ENCODE data around the gene STAT5A. TPM values are rescaled to one million over a fixed set of nuclear protein-coding genes. Genes with fewer than 3 reads are reported as not detected.

STAT5A gene
- total RNA-seq, 1 experiment from 2014 or later = 0.91 TPM

- RAD21 ChIA-PET (ENCODE audit: low non-redundant PET in 1 of 2, low total read pairs in 2 of 2, uncharacterized antibody in 2 of 2, unreplicated experiment in 2 of 2) = no interaction called here
- BruUV-seq (replicated peaks) = no TSS peak
- TF ChIP-seq RAD21 (IDR thresholded peaks at IDR 0.05; ENCODE audit: low read depth) = no peak
- TF ChIP-seq POLR2A (IDR thresholded peaks at IDR 0.05; ENCODE audit: borderline replicate concordance, extremely low read depth, insufficient read depth, insufficient read length) = no peak
- TF ChIP-seq CBX3 (IDR thresholded peaks at IDR 0.05; ENCODE audit: low read depth) = no peak
- no peak for TF ChIP-seq ELF1 (IDR thresholded peaks at IDR 0.05; ENCODE audit: borderline replicate concordance, low read depth)
- no peak for TF ChIP-seq TCF7L2 (IDR thresholded peaks at IDR 0.05; ENCODE audit: borderline replicate concordance, extremely low read depth, insufficient read depth, insufficient read length)
- no peak for TF ChIP-seq SP1 (IDR thresholded peaks at IDR 0.05; ENCODE audit: low read depth)
- TF ChIP-seq ZNF274 (IDR thresholded peaks at IDR 0.05; ENCODE audit: low read depth, low read length) = no peak
- TF ChIP-seq ATF3 (IDR thresholded peaks at IDR 0.05) = no peak
- TF ChIP-seq FOSL1 (IDR thresholded peaks at IDR 0.05; ENCODE audit: low read depth) = no peak
- TF ChIP-seq EZH2 (IDR thresholded peaks at IDR 0.05) = no peak
- TF ChIP-seq POLR2AphosphoS5 (IDR thresholded peaks at IDR 0.05; ENCODE audit: low read depth, low read length) = no peak
- TF ChIP-seq JUND (IDR thresholded peaks at IDR 0.05) = no peak
- no peak for TF ChIP-seq YY1 (IDR thresholded peaks at IDR 0.05; ENCODE audit: extremely low read depth, insufficient replicate concordance, low read depth, low read length)
- TF ChIP-seq ZBTB33 (IDR thresholded peaks at IDR 0.05; ENCODE audit: extremely low read depth, insufficient replicate concordance, low read length) = no peak
- TF ChIP-seq SRF (IDR thresholded peaks at IDR 0.05; ENCODE audit: low read depth) = no peak
- TF ChIP-seq, protein P1, sequence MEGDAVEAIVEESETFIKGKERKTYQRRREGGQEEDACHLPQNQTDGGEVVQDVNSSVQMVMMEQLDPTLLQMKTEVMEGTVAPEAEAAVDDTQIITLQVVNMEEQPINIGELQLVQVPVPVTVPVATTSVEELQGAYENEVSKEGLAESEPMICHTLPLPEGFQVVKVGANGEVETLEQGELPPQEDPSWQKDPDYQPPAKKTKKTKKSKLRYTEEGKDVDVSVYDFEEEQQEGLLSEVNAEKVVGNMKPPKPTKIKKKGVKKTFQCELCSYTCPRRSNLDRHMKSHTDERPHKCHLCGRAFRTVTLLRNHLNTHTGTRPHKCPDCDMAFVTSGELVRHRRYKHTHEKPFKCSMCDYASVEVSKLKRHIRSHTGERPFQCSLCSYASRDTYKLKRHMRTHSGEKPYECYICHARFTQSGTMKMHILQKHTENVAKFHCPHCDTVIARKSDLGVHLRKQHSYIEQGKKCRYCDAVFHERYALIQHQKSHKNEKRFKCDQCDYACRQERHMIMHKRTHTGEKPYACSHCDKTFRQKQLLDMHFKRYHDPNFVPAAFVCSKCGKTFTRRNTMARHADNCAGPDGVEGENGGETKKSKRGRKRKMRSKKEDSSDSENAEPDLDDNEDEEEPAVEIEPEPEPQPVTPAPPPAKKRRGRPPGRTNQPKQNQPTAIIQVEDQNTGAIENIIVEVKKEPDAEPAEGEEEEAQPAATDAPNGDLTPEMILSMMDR (IDR thresholded peaks at IDR 0.05 in 2 of 3, conservative IDR thresholded peaks at IDR 0.05 in 1 of 3; ENCODE audit: borderline replicate concordance in 1 of 3, insufficient read depth in 1 of 3, low read depth in 2 of 3, low read length in 2 of 3) = no peak
- TF ChIP-seq SIN3A (IDR thresholded peaks at IDR 0.05; ENCODE audit: low read depth) = no peak
- TF ChIP-seq ZFX (IDR thresholded peaks at IDR 0.05) = no peak
- no peak for TF ChIP-seq REST (IDR thresholded peaks at IDR 0.05; ENCODE audit: low read depth)
- no peak for TF ChIP-seq CEBPB (IDR thresholded peaks at IDR 0.05; ENCODE audit: low read depth)
- H3K27ac ChIP-seq (ENCODE audit: low read depth, low read length) = peak overlapping the region; percentile 3; the same call in 1 of the 2 replicates
- ATAC-seq (no peak), DNase-seq (ENCODE audit: low read depth, low spot score) (no peak)
- peaks cover 11 to 24% of the 10 kb centered on the region in 2 experiments for H3K4me1 ChIP-seq (ENCODE audit: control insufficient read depth in 1 of 2, insufficient read depth in 2 of 2, low read length in 2 of 2)
- no peaks in the 10 kb centered on the region for H4K20me1 ChIP-seq (ENCODE audit: insufficient read depth)
- H3K9me3 ChIP-seq (ENCODE audit: control insufficient read depth in 1 of 2, insufficient read depth in 1 of 2, low read depth in 1 of 2, low read length in 2 of 2) = no peaks in the 10 kb centered on the region
- H3K4me3 ChIP-seq (replicated peaks in 1 of 2; ENCODE audit: low read depth in 1 of 2, low read length in 2 of 2) = no peak overlapping the region
- H2AFZ ChIP-seq (ENCODE audit: low read depth, low read length, poor library complexity, severe bottlenecking) = no peak overlapping the region
- peaks cover 7% of the 10 kb centered on the region; the same call in 1 of the 2 replicates for H3K79me2 ChIP-seq (ENCODE audit: insufficient read depth, low read length)
- no peaks in the 10 kb centered on the region for H3K27me3 ChIP-seq (ENCODE audit: insufficient read depth, low read length)
- no peaks in the 10 kb centered on the region for H3K9me2 ChIP-seq (ENCODE audit: insufficient read depth)
- intact Hi-C loops (cut with micrococcal nuclease) = no loop called here
- POLR2A ChIA-PET = no interaction called here
- H3K9ac ChIP-seq (ENCODE audit: low read length) = no peak overlapping the region
- H3K4me2 ChIP-seq (ENCODE audit: low read length) = peak overlapping the region; percentile 57
- CTCF ChIA-PET = no interaction called here
- H3K36me3 ChIP-seq (ENCODE audit: control insufficient read depth in 1 of 2, insufficient read depth in 2 of 2, low read length in 2 of 2) = peaks cover 3 to 8% of the 10 kb centered on the region in 2 experiments; a peak in 2 of 4 replicates
These were observed 59.3 kb downstream of the STAT5A start for GRCh38 chr17:42347606-42348005.
